H1 (cell line): Measurements from ENCODE around the gene OSMR. TPM values are rescaled to one million over a fixed set of nuclear protein-coding genes. Genes with fewer than 3 reads are reported as not detected.

Experiments used
- CTCF ChIA-PET: fragments of 300-600 bp; sonication (Branson Sonifier 250); formaldehyde crosslinking; loops from one replicate; lab custom pipeline; 2021; ENCODE audit not compliant: partially characterized antibody; lab: Charles Lee
- POLR2A ChIA-PET: fragments of 300-600 bp; sonication (Branson Sonifier 250); formaldehyde crosslinking; loops from one replicate; lab custom pipeline; 2021; ENCODE audit warnings: inconsistent platforms; ENCODE audit not compliant: partially characterized antibody; lab: Charles Lee
- DNase-seq, 2 experiments: peaks; one replicate each; pipeline versions ENCODE4 v3.0.0 to v3.0.0-alpha.2; 2010 to 2022; ENCODE audit warnings: low spot score in 2 of 2, low read depth in 1 of 2, mixed read lengths in 1 of 2
- FAIRE-seq: peaks from 2 replicates; lab custom pipeline; 2011; peaks lifted over from hg19 to GRCh38; lab: Jason Lieb, UNC
- H2AFZ ChIP-seq: 2 replicates; pipeline ENCODE4 v1.8.1; 2012; ENCODE audit warnings: low read length, inconsistent platforms
- H2AK5ac ChIP-seq: 2 replicates; pipeline ENCODE4 v1.6.1; 2013; ENCODE audit warnings: low read depth, low read length
- H2BK120ac ChIP-seq: replicated peaks from 2 replicates; pipeline ENCODE3; 2013; ENCODE audit warnings: low read depth, low read length, inconsistent platforms
- H2BK12ac ChIP-seq: 2 replicates; pipeline ENCODE4 v1.6.1; 2013; ENCODE audit warnings: low read depth, low read length
- H2BK15ac ChIP-seq: 2 replicates; pipeline ENCODE4 v1.6.1; 2013; ENCODE audit warnings: low read length
- H2BK20ac ChIP-seq: 2 replicates; pipeline ENCODE4 v1.6.1; 2013; ENCODE audit warnings: low read length
- H2BK5ac ChIP-seq: 2 replicates; pipeline ENCODE4 v1.6.1; 2013; ENCODE audit warnings: low read depth, low read length
- H3K14ac ChIP-seq: 2 replicates; pipeline ENCODE4 v1.6.1; 2013; ENCODE audit warnings: inconsistent platforms; ENCODE audit not compliant: insufficient read length
- H3K18ac ChIP-seq: 2 replicates; pipeline ENCODE4 v1.6.1; 2013; ENCODE audit warnings: low read length; ENCODE audit errors: extremely low read depth
- H3K23ac ChIP-seq: 2 replicates; pipeline ENCODE4 v1.6.1; 2013; ENCODE audit warnings: inconsistent platforms; ENCODE audit not compliant: insufficient read length
- H3K23me2 ChIP-seq: 2 replicates; pipeline ENCODE4 v1.6.1; 2013; ENCODE audit warnings: low read depth, low read length
- H3K27ac ChIP-seq: 2 replicates; pipeline ENCODE4 v1.6.1; 2011; ENCODE audit warnings: low read depth, low read length, inconsistent platforms
- H3K27me3 ChIP-seq, 4 experiments: replicated peaks in 1 of 4; 1 replicate in 1 of 4; 2 replicates in 3 of 4; pipeline versions ENCODE4 v1.6.1 to v1.8.1; 2011 to 2013; ENCODE audit warnings: low read length in 3 of 4, mild to moderate bottlenecking in 3 of 4, inconsistent platforms in 2 of 4, mixed read lengths in 2 of 4, moderate library complexity in 1 of 4; ENCODE audit not compliant: control insufficient read depth in 3 of 4, insufficient read depth in 3 of 4; ENCODE audit errors: extremely low read depth in 1 of 4
- H3K36me3 ChIP-seq, 4 experiments: 2 replicates each; pipeline versions ENCODE4 v1.6.1 to v1.8.1; 2011 to 2013; ENCODE audit warnings: mild to moderate bottlenecking in 4 of 4, low read length in 3 of 4, moderate library complexity in 2 of 4, control low read depth in 1 of 4, inconsistent platforms in 1 of 4; ENCODE audit not compliant: insufficient read depth in 4 of 4, control insufficient read depth in 2 of 4
- H3K4ac ChIP-seq: replicated peaks from 2 replicates; pipeline ENCODE3; 2013; ENCODE audit warnings: low read length, low read depth, mixed read lengths, inconsistent platforms; ENCODE audit not compliant: insufficient read length
- H3K4me1 ChIP-seq, 4 experiments: replicated peaks in 1 of 4; 1 replicate in 1 of 4; 2 replicates in 3 of 4; pipeline versions ENCODE4 v1.6.1 to v1.8.1; 2011 to 2013; ENCODE audit warnings: low read length in 3 of 4, inconsistent platforms in 2 of 4, mixed read lengths in 1 of 4; ENCODE audit not compliant: insufficient read depth in 4 of 4, control insufficient read depth in 3 of 4
- H3K4me2 ChIP-seq, 2 experiments: 2 replicates each; pipeline versions ENCODE4 v1.6.1 to v1.8.1; 2011 to 2013; ENCODE audit warnings: low read depth in 2 of 2, low read length in 2 of 2, control low read depth in 1 of 2, inconsistent platforms in 1 of 2, mild to moderate bottlenecking in 1 of 2; ENCODE audit not compliant: insufficient read depth in 1 of 2
- H3K4me3 ChIP-seq, 4 experiments: fragments of 200-600, 300-600 bp in 1 of 4; sonication (generic), shearing (Covaris generic), sonication (Bioruptor Twin) in 1 of 4; 2 replicates each; pipeline versions ENCODE4 v1.5.1 to v1.8.1; 2011 to 2016; ENCODE audit warnings: low read length in 4 of 4, low read depth in 3 of 4, control low read depth in 2 of 4, inconsistent platforms in 2 of 4, mild to moderate bottlenecking in 2 of 4, mixed read lengths in 1 of 4, moderate library complexity in 1 of 4; ENCODE audit not compliant: insufficient read depth in 2 of 4; ENCODE audit errors: extremely low read depth in 1 of 4
- H3K56ac ChIP-seq: replicated peaks from 2 replicates; pipeline ENCODE3; 2013; ENCODE audit warnings: low read depth, mild to moderate bottlenecking, mixed read lengths, low read length, inconsistent platforms; ENCODE audit not compliant: insufficient read length
- H3K79me1 ChIP-seq: 2 replicates; pipeline ENCODE4 v1.6.1; 2013; ENCODE audit warnings: low read depth, low read length, control low read depth
- H3K79me2 ChIP-seq, 2 experiments: 2 replicates each; pipeline versions ENCODE4 v1.6.1 to v1.8.1; 2012 to 2013; ENCODE audit warnings: low read length in 2 of 2, mild to moderate bottlenecking in 2 of 2, inconsistent platforms in 1 of 2; ENCODE audit not compliant: insufficient read depth in 2 of 2, control insufficient read depth in 1 of 2
- H3K9ac ChIP-seq, 4 experiments: replicated peaks in 1 of 4; 1 replicate in 1 of 4; 2 replicates in 3 of 4; pipeline versions ENCODE4 v1.6.1 to v1.8.1; 2011 to 2013; ENCODE audit warnings: low read depth in 3 of 4, low read length in 3 of 4, control low read depth in 2 of 4, mild to moderate bottlenecking in 2 of 4, moderate library complexity in 2 of 4, inconsistent platforms in 1 of 4; ENCODE audit errors: extremely low read depth in 1 of 4
- H3K9me3 ChIP-seq, 2 experiments: 2 replicates each; pipeline versions ENCODE4 v1.6.1 to v1.8.1; 2012 to 2013; ENCODE audit warnings: mild to moderate bottlenecking in 2 of 2, moderate library complexity in 2 of 2, control low read depth in 1 of 2, inconsistent platforms in 1 of 2, low read depth in 1 of 2, low read length in 1 of 2, mixed read lengths in 1 of 2; ENCODE audit not compliant: insufficient read depth in 2 of 2
- H4K20me1 ChIP-seq, 2 experiments: replicated peaks in 1 of 2; 2 replicates each; pipeline versions ENCODE3 to v1.8.1; 2011 to 2013; ENCODE audit warnings: inconsistent platforms in 2 of 2, low read length in 2 of 2, mild to moderate bottlenecking in 1 of 2; ENCODE audit not compliant: insufficient read depth in 2 of 2, control insufficient read depth in 1 of 2
- H4K5ac ChIP-seq: 2 replicates; pipeline ENCODE4 v1.6.1; 2013; ENCODE audit warnings: low read length, low read depth, mixed read lengths, inconsistent platforms; ENCODE audit not compliant: insufficient read length
- H4K8ac ChIP-seq: 2 replicates; pipeline ENCODE4 v1.8.0; 2013; ENCODE audit warnings: mild to moderate bottlenecking, moderate library complexity, low read length, inconsistent platforms; ENCODE audit not compliant: insufficient read depth; ENCODE audit errors: extremely low read depth
- H4K91ac ChIP-seq: replicated peaks from 2 replicates; pipeline ENCODE3; 2013; ENCODE audit warnings: low read length, mixed read lengths, inconsistent platforms; ENCODE audit not compliant: insufficient read length
- BCL11A ChIP-seq, 2 experiments: IDR thresholded peaks; one replicate each; pipeline ENCODE4 v1.6.1; 2011; ENCODE audit warnings: low read depth in 2 of 2, low read length in 2 of 2, mild to moderate bottlenecking in 2 of 2
- BRCA1 ChIP-seq: IDR thresholded peaks from 2 replicates; pipeline ENCODE4 v1.6.1; 2012; ENCODE audit warnings: low read depth, low read length, improper control_type of control experiment
- CBX5 ChIP-seq: fragments of 300-800, 300-1000 bp; sonication (generic); IDR thresholded peaks from 2 replicates; pipeline ENCODE4 v1.7.1; 2016; ENCODE audit warnings: antibody characterized with exemption, low read length, low read depth
- CEBPB ChIP-seq: IDR thresholded peaks from 2 replicates; pipeline ENCODE4 v1.6.1; 2012; ENCODE audit warnings: low read depth, low read length
- EGR1 ChIP-seq: IDR thresholded peaks from 2 replicates; pipeline ENCODE4 v1.6.1; 2011; ENCODE audit warnings: low read depth, low read length, borderline replicate concordance
- GABPA ChIP-seq: IDR thresholded peaks from 2 replicates; pipeline ENCODE4 v1.6.1; 2011; ENCODE audit warnings: mild to moderate bottlenecking, low read length, moderate library complexity, borderline replicate concordance; ENCODE audit not compliant: insufficient read depth
- GTF2F1 ChIP-seq: IDR thresholded peaks from 2 replicates; pipeline ENCODE4 v1.6.1; 2012; ENCODE audit warnings: low read depth, low read length, improper control_type of control experiment, borderline replicate concordance
- MAX ChIP-seq: IDR thresholded peaks from 2 replicates; pipeline ENCODE4 v1.6.1; 2012; ENCODE audit warnings: inconsistent platforms
- RBBP5 ChIP-seq: IDR thresholded peaks from 2 replicates; pipeline ENCODE4 v1.7.1; 2012; ENCODE audit warnings: low read depth, mild to moderate bottlenecking, inconsistent platforms, low read length, moderate library complexity, borderline replicate concordance
- RFX5 ChIP-seq: IDR thresholded peaks from 2 replicates; pipeline ENCODE4 v1.6.1; 2011; ENCODE audit warnings: low read depth, low read length, improper control_type of control experiment, borderline replicate concordance
- RXRA ChIP-seq: IDR thresholded peaks from 2 replicates; pipeline ENCODE4 v1.6.1; 2011; ENCODE audit warnings: low read depth, mild to moderate bottlenecking, low read length, moderate library complexity; ENCODE audit not compliant: insufficient read depth
- SAP30 ChIP-seq: fragments of 300-600 bp; sonication (generic); IDR thresholded peaks from 2 replicates; pipeline ENCODE4 v1.7.1; 2012; ENCODE audit warnings: low read length, moderate library complexity, mild to moderate bottlenecking, inconsistent platforms; ENCODE audit not compliant: insufficient read depth, insufficient replicate concordance
- SP1 ChIP-seq: IDR thresholded peaks from 2 replicates; pipeline ENCODE4 v1.6.1; 2011; ENCODE audit warnings: low read depth, low read length
- SUZ12 ChIP-seq: fragments of 200-600 bp; sonication (generic); IDR thresholded peaks from 2 replicates; pipeline ENCODE4 v1.6.1; 2012; ENCODE audit warnings: mild to moderate bottlenecking, inconsistent platforms, low read length, moderate library complexity, mixed read lengths
- TEAD4 ChIP-seq: IDR thresholded peaks from 2 replicates; pipeline ENCODE4 v1.6.1; 2012; ENCODE audit warnings: low read depth, low read length, inconsistent platforms, mixed read lengths
- WGBS, 2 experiments: shearing (Covaris generic) in 1 of 2; methylation state at CpG; one replicate each; pipeline versions ENCODE4 v1.1.6 to v1.1.7; 2013 to 2015; ENCODE audit warnings: low lambda C conversion rate in 2 of 2, mixed read lengths in 2 of 2, inconsistent platforms in 1 of 2, low coverage in 1 of 2, missing lambda C conversion rate in 1 of 2; ENCODE audit not compliant: insufficient replicate concordance in 2 of 2, insufficient coverage in 1 of 2, insufficient read length in 1 of 2; ENCODE audit errors: extremely low coverage in 1 of 2, missing lambda C conversion rate in 1 of 2; 5-methylcytosine and 5-hydroxymethylcytosine counted together
- polyA plus RNA-seq, 7 experiments: library from polyadenylated mRNA; depleted of rRNA in 3 of 7; stranded (reverse) in 5 of 7; unstranded in 2 of 7; fragments of >200 nt in 5 of 7; fragments of 200-250 nt in 2 of 7; gene quantifications; 1 replicate in 5 of 7; 2 replicates in 1 of 7; 4 replicates in 1 of 7; pipeline versions ENCODE4 v1.2.1 to v1.2.3, GENCODE V29; 2011 to 2013; ENCODE audit warnings: missing spikeins in 2 of 7, mixed read lengths in 2 of 7
- total RNA-seq: library from RNA; stranded (reverse); fragmentation: NEBNext Ultra II Directional; extraction: Animal tissue kit (Norgen Biotek cat#: 25700); gene quantifications from 2 replicates; pipeline ENCODE4 v1.2.1, GENCODE V29; 2021

Gene OSMR
- total and polyA plus RNA-seq, 2 of the 8 experiments (the other 6 are each of a cell fraction or from before 2014, with no cell fraction given) = 2.3 to 2.6 TPM

- DNase-seq = no peak
- TF ChIP-seq TEAD4 = no peak
- TF ChIP-seq MAX = no peak
- no peak for TF ChIP-seq SAP30
- no peak for TF ChIP-seq RXRA
- no peak for TF ChIP-seq GABPA
- no peak for TF ChIP-seq BRCA1
- no peak for TF ChIP-seq CBX5
- no peak for TF ChIP-seq RFX5
- no peak for TF ChIP-seq EGR1
- TF ChIP-seq CEBPB = no peak
- no peak for TF ChIP-seq SUZ12
- TF ChIP-seq RBBP5 = no peak
- TF ChIP-seq BCL11A (IDR thresholded peaks at IDR 0.05; ENCODE audit: low read depth in 2 of 2, low read length in 2 of 2) = no peak
- no peak for TF ChIP-seq GTF2F1
- no peak for TF ChIP-seq SP1
These were observed 18.3 kb upstream of the OSMR start for GRCh38 chr5:38827525-38827924.

More at GRCh38 chr5:38827525-38827924, 18.3 kb upstream of the OSMR start:
- no peak overlapping the region for H3K4ac ChIP-seq
- no peak overlapping the region for H3K14ac ChIP-seq
- H3K4me1 ChIP-seq = no peaks in the 10 kb centered on the region
- CTCF ChIA-PET = interaction anchor here (1.0 to 2.2 kb wide), 12 partner anchors 9 to 562 kb away, joined by 3 to 19 read pairs (median 4); no protein-coding TSS in a partner anchor
- FAIRE-seq = no peak
- H3K79me2 ChIP-seq = no peaks in the 10 kb centered on the region
- H2BK12ac ChIP-seq = no peak overlapping the region
- H3K9me3 ChIP-seq = peaks cover 0 to 6% of the 10 kb centered on the region in 2 experiments; a peak in 2 of 4 replicates
- no peak overlapping the region for H2BK15ac ChIP-seq
- H3K27ac ChIP-seq = no peak overlapping the region
- no peak overlapping the region for H4K5ac ChIP-seq
- no peaks in the 10 kb centered on the region for H3K27me3 ChIP-seq
- no peak overlapping the region for H2BK5ac ChIP-seq
- H3K18ac ChIP-seq = no peak overlapping the region
- no peak overlapping the region for H2BK120ac ChIP-seq
- no peaks in the 10 kb centered on the region for H3K79me1 ChIP-seq
- no peak overlapping the region for H3K23ac ChIP-seq
- WGBS, 2 experiments = 89% methylated on average over 4 of the region's 4 CpGs; no CpG with 5 or more reads in 1 of the 2 experiments
- no peak overlapping the region for H3K4me3 ChIP-seq
- H3K4me2 ChIP-seq = no peak overlapping the region
- no peak overlapping the region for H2BK20ac ChIP-seq
- H2AFZ ChIP-seq = no peak overlapping the region
- H4K20me1 ChIP-seq = no peaks in the 10 kb centered on the region
- H3K9ac ChIP-seq = no peak overlapping the region
- POLR2A ChIA-PET = interaction anchor here (1.1 kb wide), 1 partner anchor 11 kb away, joined by 3 read pairs; no protein-coding TSS in a partner anchor
- no peak overlapping the region for H2AK5ac ChIP-seq
- no peak overlapping the region for H4K91ac ChIP-seq
- H3K36me3 ChIP-seq = no peaks in the 10 kb centered on the region
- H3K56ac ChIP-seq = no peak overlapping the region
- H3K23me2 ChIP-seq = no peaks in the 10 kb centered on the region
- no peak overlapping the region for H4K8ac ChIP-seq
